Uterus (tissue), 4 donors: ENCODE measurements around the gene GLCCI1. TPM values are rescaled to one million over a fixed set of nuclear protein-coding genes. Genes with fewer than 3 reads are reported as not detected.

ENCODE experiments used
- DNase-seq, 2 donors: peaks; one replicate each; pipeline ENCODE4 v3.0.0-alpha.2; 2019 to 2020
- H3K27ac ChIP-seq, 2 donors: fragments of 200-600 bp; sonication (generic); 1 replicate in 1 of 2; 2 replicates in 1 of 2; pipeline ENCODE4 v1.5.1; 2016 to 2018
- H3K27me3 ChIP-seq, 2 donors: fragments of 200-600 bp; sonication (generic); one replicate each; pipeline ENCODE4 v1.5.1; 2018 to 2019; ENCODE audit warnings: control low read depth in 1 of 2
- H3K36me3 ChIP-seq, 2 donors: fragments of 200-600 bp; sonication (generic); one replicate each; pipeline ENCODE4 v1.5.1; 2019; ENCODE audit warnings: control low read depth in 1 of 2
- H3K4me1 ChIP-seq, 2 donors: fragments of 200-600 bp; sonication (generic); one replicate each; pipeline ENCODE4 v1.5.1; 2018 to 2019; ENCODE audit warnings: control low read depth in 1 of 2
- H3K4me3 ChIP-seq, 2 donors: fragments of 200-600 bp; sonication (generic); 1 replicate in 1 of 2; 2 replicates in 1 of 2; pipeline ENCODE4 v1.5.1; 2018 to 2019; ENCODE audit warnings: mild to moderate bottlenecking in 1 of 2
- H3K9me3 ChIP-seq, 2 donors: fragments of 200-600 bp; sonication (generic); one replicate each; pipeline ENCODE4 v1.5.1; 2019; ENCODE audit warnings: control low read depth in 1 of 2
- CTCF ChIP-seq, 4 experiments: fragments of 200-600 bp in 2 of 4; fragments of 450-650 bp in 2 of 4; sonication (generic) in 2 of 4; IDR thresholded peaks; one replicate each; pipeline ENCODE4 v1.5.1; 2016 to 2019; ENCODE audit warnings: antibody characterized with exemption in 4 of 4, mild to moderate bottlenecking in 2 of 4, moderate library complexity in 1 of 4
- POLR2A ChIP-seq, 2 donors: fragments of 450-650 bp; IDR thresholded peaks; one replicate each; pipeline ENCODE4 v1.6.1; 2016; ENCODE audit warnings: antibody characterized with exemption in 2 of 2, mild to moderate bottlenecking in 1 of 2, moderate library complexity in 1 of 2
- intact Hi-C: fragments of 100-400 bp; cut with DNase I; formaldehyde crosslinking; loops from one replicate; pipeline ENCODE4 v1.15.1; 2023; ENCODE audit warnings: low total_unique reads
- total RNA-seq, 4 donors: library from RNA; depleted of rRNA in 3 of 4; stranded (reverse); fragments of >200 nt in 3 of 4; gene quantifications; one replicate each; pipeline versions ENCODE4 v1.1.0 to v1.2.4, GENCODE V29; 2014 to 2023
- donor health status: DM: yes; HTN: yes; CAD: no.

The GLCCI1 gene
- total RNA-seq, result 10 to 100 TPM in 2 of 4 donors, 1 to 10 TPM in 2; 2.9 to 21.6 (median 9.0) TPM

GRCh38 chr7:7968544-7969305 is at the start of gene GLCCI1:
Gene GLCCI1, plus strand, starts transcription at chr7:7968796. Its CDS starts 555 bp downstream, at chr7:7969351.
- no peaks in the 10 kb centered on the region for H3K36me3 ChIP-seq
- H3K4me3 ChIP-seq, result peak within 1 kb of the TSS; percentile 68 to 97
- intact Hi-C loops, result no loop called here
- peak within 1 kb of the TSS; percentile 94 to 99 for H3K27ac ChIP-seq
- TF ChIP-seq POLR2A (IDR thresholded peaks at IDR 0.05), result peak; percentile 86 to 88
- peak in 1 of 4 experiments; percentile 19 for TF ChIP-seq CTCF (IDR thresholded peaks at IDR 0.05)
- no peaks in the 10 kb centered on the region for H3K27me3 ChIP-seq
- no peaks in the 10 kb centered on the region for H3K9me3 ChIP-seq
- no peaks in the 10 kb centered on the region for H3K4me1 ChIP-seq
- DNase-seq, result peak; percentile 93 to 95

- no peaks in the 10 kb centered on the region for H3K36me3 ChIP-seq
- TF ChIP-seq POLR2A (IDR thresholded peaks at IDR 0.05) (no peak), CTCF (IDR thresholded peaks at IDR 0.05) (no peak)
- no peak overlapping the region for H3K4me3 ChIP-seq
- DNase-seq, result no peak
- H3K4me1 ChIP-seq, result no peaks in the 10 kb centered on the region
- H3K27ac ChIP-seq, result no peak overlapping the region
- no peaks in the 10 kb centered on the region for H3K9me3 ChIP-seq
- intact Hi-C loops, result no loop called here
- no peaks in the 10 kb centered on the region for H3K27me3 ChIP-seq
Measured at GRCh38 chr7:7919449-7919945, 49.1 kb upstream of the GLCCI1 start.

GRCh38 chr7:7920056-7920455 is 48.5 kb upstream of the GLCCI1 start:
- H3K36me3 ChIP-seq, result no peaks in the 10 kb centered on the region
- no peaks in the 10 kb centered on the region for H3K27me3 ChIP-seq
- H3K9me3 ChIP-seq, result no peaks in the 10 kb centered on the region
- no peaks in the 10 kb centered on the region for H3K4me1 ChIP-seq
- no peak overlapping the region for H3K4me3 ChIP-seq
- no peak overlapping the region for H3K27ac ChIP-seq
- intact Hi-C loops, result no loop called here
- TF ChIP-seq POLR2A (IDR thresholded peaks at IDR 0.05) (no peak), CTCF (IDR thresholded peaks at IDR 0.05) (no peak)
- DNase-seq, result no peak

GRCh38 chr7:7920481-7920880 is 48.1 kb upstream of the GLCCI1 start:
- H3K4me3 ChIP-seq, result no peak overlapping the region
- intact Hi-C loops, result no loop called here
- no peak for TF ChIP-seq CTCF (IDR thresholded peaks at IDR 0.05)
- TF ChIP-seq POLR2A (IDR thresholded peaks at IDR 0.05), result no peak
- no peak overlapping the region for H3K27ac ChIP-seq
- H3K9me3 ChIP-seq, result no peaks in the 10 kb centered on the region
- no peaks in the 10 kb centered on the region for H3K36me3 ChIP-seq
- H3K27me3 ChIP-seq, result no peaks in the 10 kb centered on the region
- DNase-seq, result no peak
- H3K4me1 ChIP-seq, result no peaks in the 10 kb centered on the region

- Histone ChIP-seq H3K4me3 (no peak overlapping the region), H3K27ac (no peak overlapping the region), H3K4me1 (no peaks in the 10 kb centered on the region), H3K36me3 (no peaks in the 10 kb centered on the region), H3K27me3 (no peaks in the 10 kb centered on the region), H3K9me3 (no peaks in the 10 kb centered on the region)
- no peak for DNase-seq
- TF ChIP-seq POLR2A (IDR thresholded peaks at IDR 0.05) (no peak), CTCF (IDR thresholded peaks at IDR 0.05) (no peak)
- intact Hi-C loops, result no loop called here
Measured at GRCh38 chr7:7921830-7922229, 46.8 kb upstream of the GLCCI1 start.
